Measurements from ENCODE around the gene PSMD1.

DNA sequence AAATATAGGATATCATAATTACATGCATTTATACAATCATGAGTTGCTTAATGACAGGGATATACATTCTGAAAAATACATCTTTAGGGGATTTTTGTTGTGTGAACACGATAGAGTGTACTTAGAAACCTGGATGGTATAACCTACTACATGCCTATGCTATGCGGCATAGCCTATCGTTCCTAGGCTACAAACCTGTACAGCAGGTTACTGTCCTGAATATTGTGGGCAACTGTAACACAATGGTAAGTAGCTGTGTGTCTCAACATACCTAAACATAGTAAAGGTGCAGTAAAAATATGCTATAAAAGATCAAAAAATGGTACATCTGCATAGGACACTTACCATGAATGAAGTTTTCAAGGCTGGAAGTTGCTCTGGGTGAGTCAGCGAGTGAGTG lies 12.9 kb upstream of the PSMD1 start:
- TF ChIP-seq, protein P1, sequence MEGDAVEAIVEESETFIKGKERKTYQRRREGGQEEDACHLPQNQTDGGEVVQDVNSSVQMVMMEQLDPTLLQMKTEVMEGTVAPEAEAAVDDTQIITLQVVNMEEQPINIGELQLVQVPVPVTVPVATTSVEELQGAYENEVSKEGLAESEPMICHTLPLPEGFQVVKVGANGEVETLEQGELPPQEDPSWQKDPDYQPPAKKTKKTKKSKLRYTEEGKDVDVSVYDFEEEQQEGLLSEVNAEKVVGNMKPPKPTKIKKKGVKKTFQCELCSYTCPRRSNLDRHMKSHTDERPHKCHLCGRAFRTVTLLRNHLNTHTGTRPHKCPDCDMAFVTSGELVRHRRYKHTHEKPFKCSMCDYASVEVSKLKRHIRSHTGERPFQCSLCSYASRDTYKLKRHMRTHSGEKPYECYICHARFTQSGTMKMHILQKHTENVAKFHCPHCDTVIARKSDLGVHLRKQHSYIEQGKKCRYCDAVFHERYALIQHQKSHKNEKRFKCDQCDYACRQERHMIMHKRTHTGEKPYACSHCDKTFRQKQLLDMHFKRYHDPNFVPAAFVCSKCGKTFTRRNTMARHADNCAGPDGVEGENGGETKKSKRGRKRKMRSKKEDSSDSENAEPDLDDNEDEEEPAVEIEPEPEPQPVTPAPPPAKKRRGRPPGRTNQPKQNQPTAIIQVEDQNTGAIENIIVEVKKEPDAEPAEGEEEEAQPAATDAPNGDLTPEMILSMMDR (IDR thresholded peaks at IDR 0.05; ENCODE audit: low read depth, low read length, poor library complexity, severe bottlenecking), result no peak
- no peak for TF ChIP-seq EZH2phosphoT487 (IDR thresholded peaks at IDR 0.05; ENCODE audit: borderline replicate concordance, low read length)
